AG04450 (cell line): ENCODE results near the gene METTL8. TPM values are rescaled to one million over a fixed set of nuclear protein-coding genes. Genes with fewer than 3 reads are reported as not detected.
A peak's percentile ranks its signal among the peaks of the same experiment; 100 is the strongest.

Source experiments
- CTCF ChIA-PET: fragments of 300-600, 350-600 bp; formaldehyde crosslinking; extraction: SDS; loops from one replicate; lab custom pipeline; 2022; ENCODE audit warnings: antibody characterized with exemption, inconsistent platforms; lab: Charles Lee
- POLR2A ChIA-PET: fragments of 350-600 bp; formaldehyde crosslinking; extraction: SDS; loops from one replicate; lab custom pipeline; 2021; ENCODE audit warnings: antibody characterized with exemption, inconsistent platforms; lab: Yijun Ruan, JAX
- DNase-seq: peaks from one replicate; pipeline ENCODE4 v3.0.0-alpha.2; 2011; ENCODE audit warnings: low read depth, low spot score
- H3K27ac ChIP-seq: one replicate; pipeline ENCODE4 v1.5.1; 2012; ENCODE audit warnings: low read depth, low read length, control low read depth
- H3K27me3 ChIP-seq: one replicate; pipeline ENCODE4 v1.6.0; 2012; ENCODE audit warnings: low read length; ENCODE audit not compliant: control insufficient read depth, insufficient read depth
- H3K4me3 ChIP-seq: 2 replicates; pipeline ENCODE4 v1.5.1; 2011; ENCODE audit warnings: mild to moderate bottlenecking, low read depth, low read length, control low read depth
- H3K9me3 ChIP-seq: 2 replicates; pipeline ENCODE4 v1.5.1; 2012; ENCODE audit warnings: low read length; ENCODE audit not compliant: control insufficient read depth, insufficient read depth
- polyA plus RNA-seq: library from polyadenylated mRNA; depleted of rRNA; stranded (reverse); fragments of >200 nt; gene quantifications from 2 replicates; pipeline ENCODE4 v1.2.3, GENCODE V29; 2011
- TF ChIP-seq, protein P1 (sequence below): IDR thresholded peaks from 2 replicates; pipeline ENCODE4 v1.5.1; 2011; ENCODE audit warnings: low read depth, low read length, control low read depth, inconsistent platforms

METTL8 gene
- polyA plus RNA-seq, 1 experiment, result 25.9 TPM

GRCh38 chr2:171436307-171436706 lies 2.5 kb upstream of the METTL8 start:
- peak; percentile 44 for DNase-seq
- H3K27me3 ChIP-seq, result no peaks in the 10 kb centered on the region
- H3K9me3 ChIP-seq, result peaks cover 10% of the 10 kb centered on the region
- ChIA-PET CTCF (no interaction called here), POLR2A (no interaction called here)
- no peak overlapping the region for H3K4me3 ChIP-seq
- TF ChIP-seq, protein P1, sequence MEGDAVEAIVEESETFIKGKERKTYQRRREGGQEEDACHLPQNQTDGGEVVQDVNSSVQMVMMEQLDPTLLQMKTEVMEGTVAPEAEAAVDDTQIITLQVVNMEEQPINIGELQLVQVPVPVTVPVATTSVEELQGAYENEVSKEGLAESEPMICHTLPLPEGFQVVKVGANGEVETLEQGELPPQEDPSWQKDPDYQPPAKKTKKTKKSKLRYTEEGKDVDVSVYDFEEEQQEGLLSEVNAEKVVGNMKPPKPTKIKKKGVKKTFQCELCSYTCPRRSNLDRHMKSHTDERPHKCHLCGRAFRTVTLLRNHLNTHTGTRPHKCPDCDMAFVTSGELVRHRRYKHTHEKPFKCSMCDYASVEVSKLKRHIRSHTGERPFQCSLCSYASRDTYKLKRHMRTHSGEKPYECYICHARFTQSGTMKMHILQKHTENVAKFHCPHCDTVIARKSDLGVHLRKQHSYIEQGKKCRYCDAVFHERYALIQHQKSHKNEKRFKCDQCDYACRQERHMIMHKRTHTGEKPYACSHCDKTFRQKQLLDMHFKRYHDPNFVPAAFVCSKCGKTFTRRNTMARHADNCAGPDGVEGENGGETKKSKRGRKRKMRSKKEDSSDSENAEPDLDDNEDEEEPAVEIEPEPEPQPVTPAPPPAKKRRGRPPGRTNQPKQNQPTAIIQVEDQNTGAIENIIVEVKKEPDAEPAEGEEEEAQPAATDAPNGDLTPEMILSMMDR, result no peak
- H3K27ac ChIP-seq, result no peak overlapping the region

DNA sequence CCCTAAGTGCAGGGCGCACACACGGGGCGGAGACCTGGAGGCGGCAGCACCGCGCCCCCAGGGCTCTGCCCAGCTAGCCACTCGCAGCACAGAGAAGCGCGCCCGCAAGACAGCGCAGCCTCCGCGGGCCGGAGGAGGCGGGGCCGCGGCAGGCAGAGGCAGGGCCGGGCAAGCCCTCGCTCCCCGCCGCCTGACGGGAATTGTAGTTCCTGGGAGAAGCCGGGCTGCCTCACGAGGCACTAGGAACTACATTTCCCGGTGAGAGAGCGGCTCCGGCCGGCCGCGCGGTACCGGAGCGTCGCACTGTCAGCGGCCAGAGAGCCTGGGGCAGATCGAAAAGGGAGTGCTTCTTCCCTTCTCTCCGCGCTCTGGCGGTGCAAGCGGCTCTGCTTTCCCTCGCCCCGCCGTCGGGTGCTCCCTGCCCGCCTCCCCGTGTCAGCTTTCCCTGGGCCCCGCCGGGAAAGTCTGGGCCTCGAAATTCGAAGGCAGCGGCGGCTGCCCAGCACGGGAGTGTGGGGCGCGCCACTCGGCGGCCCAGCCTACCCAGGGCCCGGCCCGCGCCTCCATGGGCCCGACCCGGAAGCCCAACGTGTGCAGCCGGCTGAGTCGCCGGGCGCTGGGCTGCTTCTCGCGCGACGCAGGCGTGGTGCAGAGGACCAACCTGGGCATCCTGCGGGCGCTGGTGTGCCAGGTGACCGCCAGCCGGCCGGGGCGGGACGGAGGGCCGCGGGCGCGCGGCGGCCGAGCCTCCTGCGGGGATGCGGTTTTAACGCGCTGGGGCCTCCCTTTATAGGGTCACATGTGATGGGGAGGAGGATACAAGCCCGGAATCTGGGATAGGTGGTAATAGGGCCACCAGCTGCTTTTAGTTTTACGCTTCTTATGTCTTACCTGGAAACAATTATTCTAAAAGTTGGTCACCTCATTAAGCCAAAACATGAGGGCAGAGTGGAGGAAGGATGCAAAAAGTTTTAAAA lies 511 bp upstream of the METTL8 start, which contains the start of gene DCAF17:
Gene DCAF17, plus strand, starts transcription at position 214 of the 977 bp plus-strand sequence. Its CDS starts 352 bp downstream, at position 566.
- Histone ChIP-seq H3K27ac (peak within 1 kb of the TSS; percentile 93), H3K4me3 (peak within 1 kb of the TSS; percentile 91), H3K27me3 (no peaks in the 10 kb centered on the region), H3K9me3 (peaks cover 19% of the 10 kb centered on the region)
- peak; percentile 81 for DNase-seq
- CTCF ChIA-PET, result interaction anchor here (0.6 to 1.9 kb wide), 5 partner anchors 11 to 276 kb away, joined by 3 to 6 read pairs (median 4); no protein-coding TSS in a partner anchor
- TF ChIP-seq, protein P1, result peak; percentile 35
- POLR2A ChIA-PET, result interaction anchor here (0.6 to 1.1 kb wide), 5 partner anchors 18 to 462 kb away, joined by 3 to 7 read pairs (median 4); no protein-coding TSS in a partner anchor

- ChIA-PET CTCF (interaction anchor here (0.6 to 1.9 kb wide), 6 partner anchors 12 to 460 kb away, joined by 3 to 6 read pairs (median 4); no protein-coding TSS in a partner anchor), POLR2A (interaction anchor here (0.7 to 1.1 kb wide), 4 partner anchors 17 to 460 kb away, joined by 3 to 5 read pairs (median 4); no protein-coding TSS in a partner anchor)
- H3K9me3 ChIP-seq, result peaks cover 19% of the 10 kb centered on the region
- no peaks in the 10 kb centered on the region for H3K27me3 ChIP-seq
- no peak for DNase-seq
- TF ChIP-seq, protein P1, result no peak
- H3K4me3 ChIP-seq, result peak overlapping the region; percentile 91
- peak overlapping the region; percentile 68 for H3K27ac ChIP-seq
Measured at GRCh38 chr2:171432969-171433762, 624 bp downstream of the METTL8 start.

- Histone ChIP-seq H3K4me3 (no peak overlapping the region; the same call in 1 of the 2 replicates), H3K27me3 (no peaks in the 10 kb centered on the region), H3K9me3 (peaks cover 19% of the 10 kb centered on the region), H3K27ac (no peak overlapping the region)
- DNase-seq, result no peak
- ChIA-PET POLR2A (no interaction called here), CTCF (interaction anchor here (1.1 to 2.9 kb wide), 6 partner anchors 16 to 459 kb away, joined by 3 to 17 read pairs (median 4); no protein-coding TSS in a partner anchor)
- TF ChIP-seq, protein P1, result no peak
Measured at GRCh38 chr2:171432206-171432968, 1.4 kb downstream of the METTL8 start.
